H9 (cell line): Measurements from ENCODE around the gene GRID1. TPM values are rescaled to one million over a fixed set of nuclear protein-coding genes. Genes with fewer than 3 reads are reported as not detected.

ENCODE experiments used
- DNase-seq: peaks from one replicate; pipeline ENCODE4 v3.0.0-alpha.2; 2017
- H2AFZ ChIP-seq: one replicate; pipeline ENCODE4 v1.6.1; 2013; ENCODE audit warnings: mild to moderate bottlenecking, low read length, control low read depth, moderate library complexity
- H2AK5ac ChIP-seq: 2 replicates; pipeline ENCODE4 v1.6.1; 2013; ENCODE audit warnings: low read length, control low read depth, mixed read lengths; ENCODE audit not compliant: insufficient read length
- H2BK120ac ChIP-seq: one replicate; pipeline ENCODE4 v1.6.1; 2013; ENCODE audit warnings: low read depth, mild to moderate bottlenecking, low read length, control low read depth, inconsistent platforms; ENCODE audit not compliant: poor library complexity, severe bottlenecking
- H2BK12ac ChIP-seq: 2 replicates; pipeline ENCODE4 v1.6.1; 2013; ENCODE audit warnings: low read length, control low read depth, mixed read lengths, low read depth; ENCODE audit not compliant: insufficient read length
- H2BK15ac ChIP-seq: 2 replicates; pipeline ENCODE4 v1.6.1; 2013; ENCODE audit warnings: low read depth, low read length, control low read depth
- H2BK20ac ChIP-seq: one replicate; pipeline ENCODE4 v1.6.1; 2013; ENCODE audit warnings: low read depth, mild to moderate bottlenecking, low read length, control low read depth, inconsistent platforms; ENCODE audit not compliant: poor library complexity, severe bottlenecking
- H2BK5ac ChIP-seq: 2 replicates; pipeline ENCODE4 v1.6.1; 2013; ENCODE audit warnings: low read length, control low read depth, mixed read lengths; ENCODE audit not compliant: insufficient read length
- H3K14ac ChIP-seq: 2 replicates; pipeline ENCODE4 v1.6.1; 2013; ENCODE audit warnings: low read length, control low read depth; ENCODE audit not compliant: insufficient read depth
- H3K18ac ChIP-seq: 2 replicates; pipeline ENCODE4 v1.6.1; 2013; ENCODE audit warnings: low read depth, mild to moderate bottlenecking, mixed read lengths, low read length, control low read depth; ENCODE audit not compliant: insufficient read length
- H3K23ac ChIP-seq: 2 replicates; pipeline ENCODE4 v1.6.1; 2013; ENCODE audit warnings: low read length, control low read depth, mixed read lengths, low read depth; ENCODE audit not compliant: insufficient read length
- H3K23me2 ChIP-seq: 2 replicates; pipeline ENCODE4 v1.6.1; 2013; ENCODE audit warnings: low read depth, mild to moderate bottlenecking, mixed read lengths, low read length, control low read depth; ENCODE audit not compliant: insufficient read length, poor library complexity, severe bottlenecking
- H3K27ac ChIP-seq: 2 replicates; pipeline ENCODE4 v1.5.1; 2013; ENCODE audit warnings: low read length, control low read depth, mixed read lengths, low read depth; ENCODE audit not compliant: insufficient read length
- H3K27me3 ChIP-seq: 2 replicates; pipeline ENCODE4 v1.6.1; 2013; ENCODE audit warnings: low read length, control low read depth, inconsistent platforms; ENCODE audit not compliant: insufficient read depth
- H3K4ac ChIP-seq: 2 replicates; pipeline ENCODE4 v1.6.1; 2013; ENCODE audit warnings: low read depth, mild to moderate bottlenecking, control low read depth, inconsistent platforms, low read length, moderate library complexity
- H3K4me1 ChIP-seq: 2 replicates; pipeline ENCODE4 v1.6.1; 2013; ENCODE audit warnings: low read length, control low read depth, inconsistent platforms; ENCODE audit not compliant: insufficient read depth
- H3K4me2 ChIP-seq: 2 replicates; pipeline ENCODE4 v1.6.1; 2013; ENCODE audit warnings: low read length, control low read depth, mixed read lengths; ENCODE audit not compliant: insufficient read length, insufficient read depth
- H3K56ac ChIP-seq: 2 replicates; pipeline ENCODE4 v1.6.1; 2013; ENCODE audit warnings: low read depth, mild to moderate bottlenecking, mixed read lengths, low read length, control low read depth; ENCODE audit not compliant: insufficient read length
- H3K79me1 ChIP-seq: 2 replicates; pipeline ENCODE4 v1.6.1; 2013; ENCODE audit warnings: low read depth, mild to moderate bottlenecking, moderate library complexity, low read length, control low read depth, inconsistent platforms; ENCODE audit not compliant: insufficient read depth, poor library complexity, severe bottlenecking
- H3K79me2 ChIP-seq: 2 replicates; pipeline ENCODE4 v1.6.1; 2013; ENCODE audit warnings: low read length, control low read depth, inconsistent platforms; ENCODE audit not compliant: insufficient read depth
- H3K9ac ChIP-seq: 2 replicates; pipeline ENCODE4 v1.6.1; 2013; ENCODE audit warnings: low read length, control low read depth, mixed read lengths; ENCODE audit not compliant: insufficient read length; ENCODE audit errors: extremely low read depth
- H3K9me3 ChIP-seq: one replicate; pipeline ENCODE4 v1.6.1; 2013; ENCODE audit warnings: low read depth, low read length, inconsistent platforms; ENCODE audit not compliant: control insufficient read depth
- H3T11ph ChIP-seq: one replicate; pipeline ENCODE4 v1.6.1; 2013; ENCODE audit warnings: mild to moderate bottlenecking, low read length, control low read depth, inconsistent platforms
- H4K20me1 ChIP-seq: one replicate; pipeline ENCODE4 v1.6.1; 2013; ENCODE audit not compliant: control insufficient read depth, insufficient read length, insufficient read depth
- H4K5ac ChIP-seq: 2 replicates; pipeline ENCODE4 v1.6.1; 2013; ENCODE audit warnings: low read depth, mild to moderate bottlenecking, mixed read lengths, low read length, control low read depth; ENCODE audit not compliant: insufficient read length
- H4K8ac ChIP-seq: replicated peaks from 2 replicates; pipeline ENCODE4 v1.6.1; 2013; ENCODE audit warnings: low read length, control low read depth, mixed read lengths, low read depth; ENCODE audit not compliant: insufficient read length
- H4K91ac ChIP-seq: 2 replicates; pipeline ENCODE4 v1.6.1; 2013; ENCODE audit warnings: low read depth, mild to moderate bottlenecking, moderate library complexity, mixed read lengths, low read length, control low read depth; ENCODE audit not compliant: insufficient read length
- H3K27ac Mint-ChIP-seq, 3 experiments: 2 replicates in 2 of 3; 3 replicates in 1 of 3; pipeline ENCODE4 v1.8.0; 2020 to 2021; ENCODE audit warnings: mixed read lengths in 3 of 3, mild to moderate bottlenecking in 1 of 3, moderate library complexity in 1 of 3
- H3K27me3 Mint-ChIP-seq: 2 replicates; pipeline ENCODE4 v1.8.0; 2021; ENCODE audit warnings: low read depth, mild to moderate bottlenecking, moderate library complexity, mixed read lengths
- H3K36me3 Mint-ChIP-seq, 3 experiments: 2 replicates in 2 of 3; 3 replicates in 1 of 3; pipeline ENCODE4 v1.8.0; 2020 to 2021; ENCODE audit warnings: low read depth in 3 of 3, mixed read lengths in 3 of 3; ENCODE audit not compliant: insufficient read depth in 1 of 3
- H3K4me1 Mint-ChIP-seq, 2 experiments: 2 replicates each; pipeline ENCODE4 v1.8.0; 2020; ENCODE audit warnings: mixed read lengths in 2 of 2
- H3K4me3 Mint-ChIP-seq, 2 experiments: 2 replicates in 1 of 2; 3 replicates in 1 of 2; pipeline ENCODE4 v1.8.0; 2020 to 2021; ENCODE audit warnings: mild to moderate bottlenecking in 2 of 2, mixed read lengths in 2 of 2, moderate library complexity in 1 of 2
- H3K9me3 Mint-ChIP-seq, 2 experiments: 2 replicates in 1 of 2; 3 replicates in 1 of 2; pipeline ENCODE4 v1.8.0; 2020; ENCODE audit warnings: mild to moderate bottlenecking in 2 of 2, mixed read lengths in 2 of 2, moderate library complexity in 1 of 2
- WGBS: extraction: QIAGEN DNeasy Blood & Tissue Kit; methylation state at CpG from one replicate; pipeline ENCODE4 v1.1.7; 2013; ENCODE audit warnings: missing lambda C conversion rate, low lambda C conversion rate, mixed read lengths; ENCODE audit not compliant: insufficient read length; ENCODE audit errors: extremely low coverage; 5-methylcytosine and 5-hydroxymethylcytosine counted together
- total RNA-seq: library from RNA; stranded (reverse); gene quantifications from 2 replicates; pipeline ENCODE4 v1.2.1, GENCODE V29; 2021
- TF ChIP-seq, protein P1 (sequence below): fragments of 200-600 bp; sonication (generic); conservative IDR thresholded peaks from 3 replicates; pipeline ENCODE4 v1.8.0; 2021; ENCODE audit warnings: antibody characterized with exemption, mild to moderate bottlenecking

Gene GRID1
- total RNA-seq, 1 experiment from 2014 or later = 0.35 TPM

DNA sequence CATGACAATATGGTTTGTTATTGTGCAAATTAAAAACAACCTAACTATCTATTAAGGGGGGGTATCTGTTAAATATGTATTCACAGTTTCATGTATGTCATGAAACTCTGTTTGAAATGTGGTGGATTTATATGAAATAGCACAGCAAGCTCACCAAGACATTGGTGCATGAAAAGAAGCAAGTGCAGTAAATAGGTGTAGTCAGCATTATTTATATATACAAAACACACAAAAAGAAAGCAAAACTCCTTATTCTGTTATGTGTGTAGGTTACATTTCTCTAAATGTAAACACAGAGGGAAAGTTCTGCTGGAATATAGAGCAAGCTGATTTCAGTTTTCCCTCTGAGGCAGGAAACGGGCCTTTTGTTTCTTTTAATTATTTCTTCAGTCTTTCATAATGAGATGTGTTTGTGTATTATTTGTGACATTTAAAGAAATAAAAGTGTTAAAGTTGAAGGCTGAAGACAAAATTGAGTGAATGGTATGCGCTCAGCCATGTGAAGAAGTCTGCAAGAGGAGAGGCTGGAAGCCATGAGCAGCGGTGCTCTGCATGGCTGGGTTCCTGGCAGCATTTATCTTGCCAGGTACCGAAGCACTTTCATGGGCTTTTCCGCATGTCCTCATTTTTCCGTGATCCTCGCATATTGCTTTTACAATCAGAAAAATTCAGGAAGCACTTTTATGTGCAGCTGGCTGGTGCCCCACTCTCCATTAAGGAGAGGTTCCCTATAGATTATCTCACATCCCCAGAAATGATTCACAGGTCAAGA, 38.5 kb downstream of the GRID1 start:
- Mint-ChIP-seq H3K27me3 (0 out of 2 replicates have a peak, but pooled peaks cover 2% of the 10 kb centered on the region), H3K27ac (no peak overlapping the region), H3K9me3 (no peaks in the 10 kb centered on the region), H3K4me3 (no peak overlapping the region), H3K4me1 (peaks cover 0 to 3% of the 10 kb centered on the region in 2 experiments; a peak in 1 of 4 replicates), H3K36me3 (no peaks in the 10 kb centered on the region; a peak in 1 of 7 replicates)
- Histone ChIP-seq H3T11ph (no peak overlapping the region), H2AK5ac (no peak overlapping the region), H3K9ac (no peak overlapping the region), H3K27ac (no peak overlapping the region), H2BK20ac (no peak overlapping the region), H3K9me3 (no peaks in the 10 kb centered on the region), H3K27me3 (no peaks in the 10 kb centered on the region), H4K5ac (no peak overlapping the region), H3K4me1 (no peaks in the 10 kb centered on the region), H3K23ac (no peak overlapping the region), H4K91ac (no peak overlapping the region), H3K14ac (no peak overlapping the region), H4K8ac (no peak overlapping the region), H3K4me2 (no peak overlapping the region), H3K79me2 (no peaks in the 10 kb centered on the region), H3K56ac (no peak overlapping the region), H2BK12ac (no peak overlapping the region), H2BK120ac (no peak overlapping the region), H4K20me1 (no peaks in the 10 kb centered on the region), H3K23me2 (no peaks in the 10 kb centered on the region), H2BK5ac (no peak overlapping the region), H3K18ac (no peak overlapping the region), H2AFZ (no peak overlapping the region), H2BK15ac (no peak overlapping the region), H3K4ac (no peak overlapping the region), H3K79me1 (no peaks in the 10 kb centered on the region)
- TF ChIP-seq, protein P1, sequence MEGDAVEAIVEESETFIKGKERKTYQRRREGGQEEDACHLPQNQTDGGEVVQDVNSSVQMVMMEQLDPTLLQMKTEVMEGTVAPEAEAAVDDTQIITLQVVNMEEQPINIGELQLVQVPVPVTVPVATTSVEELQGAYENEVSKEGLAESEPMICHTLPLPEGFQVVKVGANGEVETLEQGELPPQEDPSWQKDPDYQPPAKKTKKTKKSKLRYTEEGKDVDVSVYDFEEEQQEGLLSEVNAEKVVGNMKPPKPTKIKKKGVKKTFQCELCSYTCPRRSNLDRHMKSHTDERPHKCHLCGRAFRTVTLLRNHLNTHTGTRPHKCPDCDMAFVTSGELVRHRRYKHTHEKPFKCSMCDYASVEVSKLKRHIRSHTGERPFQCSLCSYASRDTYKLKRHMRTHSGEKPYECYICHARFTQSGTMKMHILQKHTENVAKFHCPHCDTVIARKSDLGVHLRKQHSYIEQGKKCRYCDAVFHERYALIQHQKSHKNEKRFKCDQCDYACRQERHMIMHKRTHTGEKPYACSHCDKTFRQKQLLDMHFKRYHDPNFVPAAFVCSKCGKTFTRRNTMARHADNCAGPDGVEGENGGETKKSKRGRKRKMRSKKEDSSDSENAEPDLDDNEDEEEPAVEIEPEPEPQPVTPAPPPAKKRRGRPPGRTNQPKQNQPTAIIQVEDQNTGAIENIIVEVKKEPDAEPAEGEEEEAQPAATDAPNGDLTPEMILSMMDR = no peak
- whole genome bisulfite sequencing = no CpG with 5 or more reads among the region's 7 CpGs
- DNase-seq = no peak
